HTR-8/SVneo (cell line): ENCODE measurements around the gene INA.

Experiments used
- DNase-seq: peaks from one replicate; pipeline ENCODE4 v3.0.0; 2011; ENCODE audit warnings: low spot score, mixed read lengths; ENCODE audit not compliant: insufficient read length
- FAIRE-seq: peaks from 2 replicates; lab custom pipeline; 2011; peaks lifted over from hg19 to GRCh38; lab: Jason Lieb, UNC

INA gene

DNA sequence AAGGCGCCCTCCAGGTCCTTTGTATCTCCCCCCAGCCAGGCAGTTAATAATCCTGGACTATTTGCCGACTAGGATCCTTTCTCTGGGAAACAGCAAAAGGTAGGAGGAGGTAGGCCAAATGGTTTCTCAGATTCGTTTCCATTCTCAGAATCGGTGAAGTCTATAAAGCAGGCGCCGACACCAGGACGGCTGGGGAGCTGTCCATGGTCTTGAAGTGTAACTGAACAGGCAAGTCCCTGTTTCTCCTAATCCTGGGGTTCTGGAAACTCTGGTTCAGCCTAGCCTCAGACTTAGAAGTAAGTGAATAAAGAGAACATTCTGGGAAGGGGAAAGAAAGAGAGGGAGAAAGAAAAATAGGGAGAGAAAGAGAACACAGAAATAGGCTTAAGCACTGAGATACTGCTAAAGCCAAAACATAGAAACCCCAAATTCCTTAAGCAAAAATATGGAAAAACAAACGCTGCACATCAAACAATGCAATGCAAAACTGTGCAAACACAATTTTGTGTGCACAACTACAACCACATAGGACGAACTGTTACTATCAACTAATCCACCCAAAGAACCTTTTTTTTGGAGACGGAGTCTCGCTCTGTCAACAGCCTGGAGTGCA, 11.1 kb upstream of the INA start:
- DNase-seq (peak; percentile 45), FAIRE-seq (no peak)

GRCh38 chr10:103273041-103273441, 3.9 kb upstream of the INA start:
- DNase-seq (peak; percentile 94), FAIRE-seq (peak; percentile 92)

- no peak for FAIRE-seq
- DNase-seq, result no peak
These were observed 565 bp upstream of the INA start for GRCh38 chr10:103276251-103276895.

- DNase-seq (no peak), FAIRE-seq (no peak)
These were observed 987 bp downstream of the INA start for GRCh38 chr10:103277713-103278536.

GRCh38 chr10:103278537-103278823, 1.5 kb downstream of the INA start:
- DNase-seq, result no peak
- FAIRE-seq, result no peak

GRCh38 chr10:103278862-103279298, 1.9 kb downstream of the INA start:
- DNase-seq, result peak; percentile 35

DNA sequence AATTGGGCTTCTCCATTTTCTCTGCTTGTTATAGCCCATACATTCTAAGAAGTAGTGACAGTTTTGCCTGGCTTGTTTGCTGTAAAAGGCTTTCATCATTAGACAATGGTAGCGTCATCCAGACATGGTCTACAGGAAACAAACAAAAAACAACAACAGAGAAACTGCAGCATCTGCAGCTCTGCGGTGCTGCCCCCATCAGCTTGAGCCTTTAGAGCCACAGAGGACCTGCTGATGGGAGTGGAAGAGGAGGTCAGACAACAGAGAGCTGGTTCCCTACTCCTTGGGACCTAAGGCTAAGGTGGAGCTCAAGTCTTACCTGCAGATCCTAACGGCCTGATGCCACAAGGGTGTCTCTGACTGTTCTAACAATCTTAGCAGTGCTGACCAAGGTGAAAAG, 3.1 kb downstream of the INA start:
- FAIRE-seq (no peak), DNase-seq (no peak)

More at GRCh38 chr10:103278862-103279298, 1.9 kb downstream of the INA start:
- no peak for FAIRE-seq

DNA sequence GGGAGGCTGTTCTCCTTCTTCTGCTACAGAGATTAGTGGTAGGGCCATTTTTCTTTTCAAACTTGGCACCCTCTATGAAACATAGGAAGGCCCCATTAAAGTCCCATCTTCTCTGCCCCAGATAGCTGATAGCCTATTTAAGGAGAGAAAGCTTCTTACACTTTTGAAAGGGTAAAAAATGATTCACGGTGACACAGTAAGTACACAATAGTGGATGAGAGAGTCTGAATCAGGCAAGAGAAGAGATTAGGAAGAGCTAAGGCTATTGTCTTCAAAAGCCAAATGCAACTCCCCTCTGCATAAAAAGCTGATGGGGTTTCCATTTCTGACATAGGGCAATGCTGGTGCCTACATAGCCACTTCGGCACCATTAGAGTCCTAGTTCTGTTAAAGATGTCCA, 3.6 kb downstream of the INA start:
- DNase-seq (no peak), FAIRE-seq (no peak)

GRCh38 chr10:103281753-103282152, 4.8 kb downstream of the INA start:
- FAIRE-seq (no peak), DNase-seq (no peak)

- DNase-seq (no peak), FAIRE-seq (no peak)
These were observed 6.0 kb downstream of the INA start for GRCh38 chr10:103282961-103283360.

DNA sequence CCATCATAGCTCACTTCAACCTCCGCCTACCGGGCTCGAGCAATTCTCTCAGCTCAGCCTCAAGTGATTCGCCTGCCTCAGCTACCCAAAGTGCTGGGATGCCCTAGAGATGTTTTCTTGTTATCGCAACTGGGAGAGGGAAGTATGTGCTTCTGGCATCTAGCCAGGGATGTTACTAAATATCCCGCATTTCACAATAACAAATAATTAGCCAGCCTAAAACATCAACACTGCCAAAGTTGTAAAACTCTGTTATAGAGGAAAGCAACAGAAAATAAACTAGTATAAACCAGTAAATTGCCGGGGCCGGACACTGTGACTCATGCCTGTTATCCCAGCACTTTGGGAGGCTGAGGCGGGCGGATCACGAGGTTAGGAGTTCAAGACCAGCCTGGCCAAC, 7.2 kb downstream of the INA start:
- no peak for FAIRE-seq
- no peak for DNase-seq

GRCh38 chr10:103287992-103288391, 11.1 kb downstream of the INA start:
- no peak for DNase-seq
- no peak for FAIRE-seq

DNA sequence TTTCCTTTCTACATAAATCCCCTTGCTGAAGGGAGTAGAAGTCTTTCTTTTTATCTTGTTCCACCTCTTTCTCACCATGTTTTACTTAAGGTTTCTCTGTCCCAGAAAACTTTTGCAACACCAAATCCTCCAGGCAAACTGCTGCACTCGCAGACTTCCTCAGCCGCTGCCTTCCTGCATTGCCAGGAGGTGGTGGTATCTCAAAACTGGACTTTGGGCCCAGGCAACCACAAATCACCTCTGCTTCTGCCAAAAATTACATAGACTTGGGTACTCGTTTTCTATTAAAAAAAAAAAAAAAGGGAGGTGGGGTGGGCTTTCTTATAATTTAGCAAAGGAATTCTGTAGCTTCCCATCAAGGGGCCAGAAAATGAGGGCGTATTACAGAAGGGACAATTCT, 14.7 kb downstream of the INA start:
- no peak for FAIRE-seq
- DNase-seq, result no peak

- DNase-seq (no peak), FAIRE-seq (peak; percentile 16)
These were observed 18.6 kb downstream of the INA start for GRCh38 chr10:103295374-103296015.

- FAIRE-seq (no peak), DNase-seq (no peak)
These were observed 30.7 kb downstream of the INA start for GRCh38 chr10:103307594-103307993.

DNA sequence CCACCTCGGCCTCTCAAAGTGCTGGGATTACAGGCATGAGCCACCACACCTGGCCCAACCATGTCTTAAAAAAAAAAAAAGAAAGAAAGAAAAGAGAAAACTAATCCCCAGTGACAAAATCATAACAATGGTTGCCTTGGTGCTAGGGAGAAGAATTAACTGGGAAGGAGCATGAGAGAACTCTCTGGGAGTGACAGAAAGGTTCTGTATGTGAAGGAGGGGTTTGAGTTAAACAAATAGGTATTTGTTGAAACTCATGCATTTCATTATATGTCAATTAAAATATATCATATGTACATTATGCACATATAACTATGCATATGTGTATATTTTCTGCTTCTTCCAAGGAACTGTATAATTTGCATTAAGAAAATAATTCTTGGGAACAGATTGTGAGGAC, 33.3 kb downstream of the INA start:
- no peak for FAIRE-seq
- no peak for DNase-seq

- FAIRE-seq (no peak), DNase-seq (no peak)
These were observed 39.1 kb downstream of the INA start for GRCh38 chr10:103316087-103316486.

DNA sequence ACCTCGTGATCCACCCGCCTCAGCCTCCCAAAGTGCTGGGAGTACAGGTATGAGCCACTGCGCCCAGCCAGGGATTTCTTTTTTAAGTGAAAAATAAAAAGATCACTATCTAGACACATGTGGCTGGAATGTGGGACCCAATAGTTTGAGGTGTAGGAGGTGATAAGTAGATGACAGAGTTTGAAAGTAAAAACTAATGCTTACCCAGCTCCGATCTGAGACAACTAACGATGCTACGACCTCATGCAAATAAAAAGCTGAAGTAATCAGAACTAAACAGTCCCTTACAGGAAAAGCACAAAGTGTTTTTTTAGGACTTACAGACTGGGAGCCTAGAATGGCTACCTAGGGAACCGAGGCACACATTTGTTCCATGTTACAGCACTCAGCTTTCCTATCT, 51.0 kb downstream of the INA start:
- no peak for FAIRE-seq
- DNase-seq, result no peak

DNA sequence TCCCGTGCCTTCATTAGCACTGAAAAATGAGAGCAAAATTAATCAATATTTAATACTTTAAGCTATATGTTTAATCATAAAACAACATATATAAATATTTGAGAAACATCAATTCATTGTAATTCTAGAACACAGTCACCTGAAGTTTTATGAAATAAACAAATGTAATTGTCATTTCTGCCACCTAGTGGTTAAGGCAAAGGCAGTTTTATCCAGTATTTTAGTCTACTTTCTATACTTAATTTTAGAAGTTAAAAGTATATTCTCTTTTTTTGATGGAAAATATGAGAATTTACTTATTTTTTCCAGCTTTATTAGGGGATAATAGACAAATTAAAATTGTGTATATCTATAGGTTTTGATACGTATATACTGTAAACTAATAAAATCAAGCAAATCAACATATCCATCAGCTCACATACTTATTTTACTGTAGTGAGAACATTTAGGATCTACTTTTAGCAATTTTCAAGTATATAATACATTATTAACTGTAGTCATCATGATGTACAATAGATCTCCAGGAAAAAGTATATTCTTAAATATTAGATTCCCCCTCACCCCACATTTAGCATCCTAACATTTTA, 57.1 kb downstream of the INA start:
- DNase-seq (peak; percentile 28), FAIRE-seq (no peak)

DNA sequence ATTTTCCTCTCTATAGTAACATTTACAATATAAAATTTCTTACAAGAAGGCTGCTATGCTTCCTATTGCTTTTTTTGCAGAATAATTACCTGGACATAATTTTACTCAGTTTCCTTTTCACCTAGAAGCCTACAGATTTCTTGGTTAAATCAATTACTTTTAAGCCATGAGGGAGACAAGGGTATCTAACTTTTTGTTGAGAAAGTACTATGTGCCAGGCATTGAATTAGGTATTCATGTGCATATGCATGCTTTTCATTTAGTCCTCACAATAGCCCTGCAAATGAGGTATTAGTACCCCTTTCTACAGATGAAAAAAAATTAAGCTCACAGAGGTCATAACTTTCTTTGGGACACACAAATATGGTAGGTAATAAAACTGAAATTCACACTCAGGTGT, 57.6 kb downstream of the INA start:
- FAIRE-seq (no peak), DNase-seq (no peak)

DNA sequence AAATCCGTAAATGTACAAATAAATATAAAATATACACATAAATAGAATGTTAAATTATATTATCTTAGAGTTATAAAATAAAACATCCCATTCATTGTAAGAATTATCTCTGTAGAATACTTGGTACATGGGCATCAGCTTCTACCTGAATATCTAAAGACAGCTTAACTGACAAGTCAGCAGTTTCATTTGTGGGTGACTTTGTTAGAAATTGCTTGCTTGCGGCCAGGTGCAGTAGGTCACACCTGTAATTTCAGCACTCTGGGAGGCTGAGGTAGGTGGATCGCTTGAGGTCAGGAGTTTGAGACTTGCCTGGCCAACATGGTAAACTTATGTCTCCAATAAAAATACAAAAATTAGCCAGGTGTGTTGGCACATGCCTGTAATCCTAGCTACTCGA, 59.4 kb downstream of the INA start:
- FAIRE-seq, result no peak
- no peak for DNase-seq
